BJ (cell line): Measurements from ENCODE around the gene AHI1. TPM values are rescaled to one million over a fixed set of nuclear protein-coding genes. Genes with fewer than 3 reads are reported as not detected.

Experiments used
- CTCF ChIA-PET: fragments of 350-600 bp; formaldehyde crosslinking; extraction: SDS; loops from one replicate; lab custom pipeline; 2021; ENCODE audit warnings: antibody characterized with exemption, inconsistent platforms; lab: Yijun Ruan, JAX
- POLR2A ChIA-PET: fragments of 300-600 bp; sonication (Branson Sonifier 250); formaldehyde crosslinking; extraction: SDS; loops from one replicate; lab custom pipeline; 2021; ENCODE audit warnings: antibody characterized with exemption; lab: Charles Lee
- DNase-seq: peaks from one replicate; pipeline ENCODE4 v3.0.0-alpha.2; 2011; ENCODE audit warnings: low read depth
- H3K27me3 ChIP-seq: 2 replicates; pipeline ENCODE4 v1.6.0; 2011; ENCODE audit warnings: low read length; ENCODE audit not compliant: control insufficient read depth, insufficient read depth
- H3K36me3 ChIP-seq: 2 replicates; pipeline ENCODE4 v1.5.1; 2011; ENCODE audit warnings: low read length; ENCODE audit not compliant: control insufficient read depth, insufficient read depth
- H3K4me3 ChIP-seq: 2 replicates; pipeline ENCODE4 v1.5.1; 2011; ENCODE audit warnings: low read depth, mild to moderate bottlenecking, control low read depth, low read length
- polyA plus RNA-seq: library from polyadenylated mRNA; depleted of rRNA; stranded (reverse); fragments of >200 nt; gene quantifications from 2 replicates; pipeline ENCODE4 v1.2.3, GENCODE V29; 2011
- TF ChIP-seq, protein P1 (sequence below): IDR thresholded peaks from 2 replicates; pipeline ENCODE4 v1.5.1; 2011; ENCODE audit warnings: low read depth, mild to moderate bottlenecking, control low read depth, inconsistent platforms, low read length, moderate library complexity; ENCODE audit not compliant: insufficient read depth

AHI1 gene
- polyA plus RNA-seq, 1 experiment: 7.9 TPM

DNA sequence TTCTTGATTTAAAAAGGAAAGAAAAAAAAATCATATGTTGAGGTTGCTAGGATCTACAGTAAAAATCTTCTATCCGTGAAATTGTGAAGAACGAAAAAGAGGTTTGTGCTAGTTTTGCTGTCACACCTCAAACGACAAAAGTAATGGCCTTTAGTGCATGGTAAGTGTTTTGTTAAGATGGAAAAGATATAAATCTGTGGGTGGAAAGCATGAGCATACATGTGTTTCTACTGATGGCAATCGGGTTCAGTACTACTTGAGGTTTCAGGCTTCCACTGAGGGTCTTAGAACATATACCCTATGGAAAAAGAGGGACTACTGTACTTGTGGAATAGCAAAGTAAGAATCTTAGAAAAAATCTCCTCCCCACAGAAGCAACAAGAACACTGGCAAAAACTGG, 58.0 kb downstream of the AHI1 start:
- Histone ChIP-seq H3K36me3 (no peaks in the 10 kb centered on the region; the same call in 1 of the 2 replicates), H3K27me3 (no peaks in the 10 kb centered on the region), H3K4me3 (no peak overlapping the region)
- ChIA-PET CTCF (interaction anchor here (0.6 to 1.3 kb wide), 5 partner anchors 17 to 1329 kb away, joined by 3 to 6 read pairs (median 3); no protein-coding TSS in a partner anchor), POLR2A (no interaction called here)
- TF ChIP-seq, protein P1, sequence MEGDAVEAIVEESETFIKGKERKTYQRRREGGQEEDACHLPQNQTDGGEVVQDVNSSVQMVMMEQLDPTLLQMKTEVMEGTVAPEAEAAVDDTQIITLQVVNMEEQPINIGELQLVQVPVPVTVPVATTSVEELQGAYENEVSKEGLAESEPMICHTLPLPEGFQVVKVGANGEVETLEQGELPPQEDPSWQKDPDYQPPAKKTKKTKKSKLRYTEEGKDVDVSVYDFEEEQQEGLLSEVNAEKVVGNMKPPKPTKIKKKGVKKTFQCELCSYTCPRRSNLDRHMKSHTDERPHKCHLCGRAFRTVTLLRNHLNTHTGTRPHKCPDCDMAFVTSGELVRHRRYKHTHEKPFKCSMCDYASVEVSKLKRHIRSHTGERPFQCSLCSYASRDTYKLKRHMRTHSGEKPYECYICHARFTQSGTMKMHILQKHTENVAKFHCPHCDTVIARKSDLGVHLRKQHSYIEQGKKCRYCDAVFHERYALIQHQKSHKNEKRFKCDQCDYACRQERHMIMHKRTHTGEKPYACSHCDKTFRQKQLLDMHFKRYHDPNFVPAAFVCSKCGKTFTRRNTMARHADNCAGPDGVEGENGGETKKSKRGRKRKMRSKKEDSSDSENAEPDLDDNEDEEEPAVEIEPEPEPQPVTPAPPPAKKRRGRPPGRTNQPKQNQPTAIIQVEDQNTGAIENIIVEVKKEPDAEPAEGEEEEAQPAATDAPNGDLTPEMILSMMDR: no peak
- no peak for DNase-seq

DNA sequence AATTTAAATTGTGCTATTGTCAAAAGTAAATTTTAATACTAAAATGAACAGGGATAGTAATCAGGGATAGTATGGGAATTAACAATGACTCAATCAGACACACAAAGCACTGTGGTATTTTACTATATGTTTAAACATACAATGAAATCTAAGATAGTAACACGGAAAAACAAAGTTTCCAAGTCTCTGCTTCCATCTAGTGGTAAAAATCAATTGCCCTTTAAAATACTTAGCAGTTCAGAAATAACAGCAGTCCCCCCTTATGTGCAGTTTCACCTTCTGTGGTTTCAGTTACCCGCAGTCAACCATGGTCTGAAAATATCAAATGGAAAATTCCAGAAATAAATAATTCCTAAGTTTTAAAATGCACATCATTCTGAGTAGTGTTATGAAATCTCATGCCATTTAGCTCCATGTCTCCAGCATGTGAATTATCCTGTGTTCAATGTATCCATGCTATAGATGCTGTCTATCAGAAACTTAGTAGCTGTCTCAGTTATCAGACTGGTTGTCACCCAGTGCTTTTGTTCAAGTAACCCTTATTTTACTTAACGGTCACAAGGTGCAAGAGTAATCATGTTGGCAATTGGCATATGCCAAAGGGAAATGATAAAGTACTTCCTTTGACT, 58.5 kb downstream of the AHI1 start:
- DNase-seq: no peak
- CTCF ChIA-PET: interaction anchor here (0.6 to 1.3 kb wide), 5 partner anchors 16 to 1328 kb away, joined by 3 to 6 read pairs (median 3); no protein-coding TSS in a partner anchor
- TF ChIP-seq, protein P1: peak; percentile 53
- H3K27me3 ChIP-seq: no peaks in the 10 kb centered on the region
- H3K36me3 ChIP-seq: no peaks in the 10 kb centered on the region
- POLR2A ChIA-PET: no interaction called here
- H3K4me3 ChIP-seq: no peak overlapping the region

DNA sequence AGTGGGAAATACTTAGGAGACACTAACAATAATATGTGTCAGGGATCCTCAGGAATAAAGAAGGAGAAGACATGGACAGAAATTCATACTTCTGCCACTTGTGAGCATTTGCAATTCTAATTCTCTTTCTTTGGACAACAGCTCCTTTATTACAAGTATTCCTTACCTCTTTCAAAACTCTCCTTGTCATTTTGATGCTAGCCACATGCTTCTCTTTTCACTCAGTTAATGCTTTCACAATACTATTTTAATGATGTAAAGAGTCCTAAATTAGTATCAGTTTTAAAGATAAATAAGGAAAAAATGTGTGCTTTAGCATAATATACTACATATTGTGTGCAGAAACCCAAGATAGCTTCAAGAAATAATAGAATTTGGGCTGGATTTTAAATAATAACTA, 62.5 kb downstream of the AHI1 start:
- no peaks in the 10 kb centered on the region for H3K36me3 ChIP-seq
- TF ChIP-seq, protein P1: no peak
- H3K27me3 ChIP-seq: no peaks in the 10 kb centered on the region
- DNase-seq: no peak
- CTCF ChIA-PET: interaction anchor here (0.6 kb wide), 2 partner anchors 792 to 816 kb away, joined by 3 read pairs; no protein-coding TSS in a partner anchor
- POLR2A ChIA-PET: no interaction called here
- H3K4me3 ChIP-seq: no peak overlapping the region

DNA sequence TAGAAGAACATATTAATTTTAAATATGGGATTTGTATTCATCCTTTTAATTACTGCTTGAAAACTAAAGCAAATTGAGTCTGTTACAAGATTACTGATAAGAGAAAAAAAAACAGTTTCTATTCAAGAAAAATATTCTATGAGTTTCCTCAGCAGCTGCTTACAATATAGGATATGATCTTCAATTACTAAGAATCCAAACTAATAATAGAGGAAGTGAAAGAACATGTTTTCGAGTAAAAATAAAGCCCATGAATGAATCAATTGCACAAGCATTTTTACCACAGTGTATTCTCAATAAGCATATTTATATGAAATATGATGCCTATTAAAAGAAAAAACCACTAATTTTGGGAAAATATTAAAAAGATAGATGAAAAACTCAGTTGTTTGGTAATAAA, 63.4 kb downstream of the AHI1 start:
- DNase-seq: no peak
- TF ChIP-seq, protein P1: no peak
- no peaks in the 10 kb centered on the region for H3K36me3 ChIP-seq
- H3K4me3 ChIP-seq: no peak overlapping the region
- no peaks in the 10 kb centered on the region for H3K27me3 ChIP-seq
- CTCF ChIA-PET: interaction anchor here (0.6 kb wide), 1 partner anchor 792 kb away, joined by 3 read pairs; no protein-coding TSS in a partner anchor
- POLR2A ChIA-PET: no interaction called here

DNA sequence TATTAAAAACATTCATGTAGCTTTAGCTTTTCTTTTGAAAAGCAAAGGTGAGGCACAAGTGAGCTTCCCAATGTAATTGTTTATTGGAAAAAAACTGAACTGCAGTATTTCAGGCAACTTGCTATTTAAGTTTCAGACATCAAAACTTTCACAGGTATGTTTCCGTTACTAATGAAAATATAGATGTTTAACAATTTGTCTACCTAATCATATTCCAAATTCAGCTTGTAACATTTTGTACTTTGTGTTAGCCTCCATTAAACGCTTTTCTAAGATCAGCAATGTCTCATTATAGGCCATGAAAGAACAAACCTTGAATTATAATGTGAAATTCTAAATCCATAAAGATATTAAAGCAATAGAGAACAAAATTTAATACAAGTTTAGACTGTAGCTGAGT, 69.5 kb downstream of the AHI1 start:
- Histone ChIP-seq H3K4me3 (no peak overlapping the region), H3K36me3 (no peaks in the 10 kb centered on the region), H3K27me3 (no peaks in the 10 kb centered on the region)
- TF ChIP-seq, protein P1: no peak
- no peak for DNase-seq
- POLR2A ChIA-PET: no interaction called here
- CTCF ChIA-PET: no interaction called here
